ENCODE data around the gene SUMO3. TPM values are rescaled to one million over a fixed set of nuclear protein-coding genes. Genes with fewer than 3 reads are reported as not detected.

SUMO3 gene
- total and polyA plus RNA-seq, 2 experiments from 2014 or later, result 110 to 178 TPM

DNA sequence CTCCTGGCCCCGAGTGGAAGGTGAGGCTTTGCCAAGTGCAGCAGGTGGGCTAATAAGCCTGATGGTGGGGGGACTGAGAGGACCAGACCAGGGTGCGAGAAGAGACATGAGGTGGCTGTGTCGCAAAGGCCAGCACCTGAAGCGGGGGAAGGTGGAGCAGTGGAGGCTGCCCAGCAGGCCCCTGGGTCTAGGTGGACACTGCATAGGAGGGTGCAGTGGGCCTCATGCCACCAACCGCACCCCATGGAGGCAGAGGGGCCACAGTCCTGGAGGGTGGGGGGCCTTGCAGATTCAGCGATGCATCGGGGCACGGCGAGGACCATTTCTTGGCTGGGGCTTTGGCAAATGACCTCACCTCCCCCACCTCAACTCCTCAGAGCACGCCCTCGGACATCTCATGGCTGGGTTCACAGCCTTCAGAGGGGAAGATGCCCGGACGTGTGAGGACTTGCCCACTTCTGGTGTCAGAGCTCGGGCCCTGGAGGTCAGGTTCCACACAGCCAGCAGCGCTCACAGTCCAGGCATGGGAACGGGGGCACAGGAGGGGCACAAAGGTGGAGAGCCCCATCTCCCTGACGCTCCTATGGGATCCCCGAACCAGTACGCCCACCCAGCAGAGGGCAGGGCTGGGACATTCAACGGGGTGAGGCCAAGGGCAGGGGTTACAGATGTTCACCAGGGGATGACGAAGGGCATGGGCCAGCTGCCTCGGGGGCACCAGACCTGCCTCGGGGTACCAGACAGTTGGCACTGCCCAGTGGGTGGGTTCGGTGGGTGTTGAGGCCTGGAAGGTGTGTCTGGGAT lies 51.6 kb downstream of the SUMO3 start:
- Histone ChIP-seq H3K9me3 (ENCODE audit: low read depth) (no peaks in the 10 kb centered on the region), H3K9me2 (ENCODE audit: insufficient read depth) (no peaks in the 10 kb centered on the region), H3K79me2 (ENCODE audit: insufficient read depth) (no peaks in the 10 kb centered on the region), H3K36me3 (ENCODE audit: low read depth) (peaks cover 13% of the 10 kb centered on the region; the same call in 1 of the 2 replicates), H3F3A (ENCODE audit: insufficient read depth) (no peaks in the 10 kb centered on the region), H3K4me3 (no peak overlapping the region), H3K27me3 (replicated peaks; ENCODE audit: insufficient read depth) (no peaks in the 10 kb centered on the region), H2AFZ (no peak overlapping the region), H3K27ac (no peak overlapping the region), H4K20me1 (ENCODE audit: insufficient read depth) (no peaks in the 10 kb centered on the region), H3K4me1 (ENCODE audit: insufficient read depth) (no peaks in the 10 kb centered on the region), H3K4me2 (ENCODE audit: unreplicated experiment) (no peak overlapping the region), H3K9ac (no peak overlapping the region)
- in situ Hi-C loops (cut with MboI), result no loop called here
- no peak for DNase-seq
- no peak for TF ChIP-seq EZH2 (IDR thresholded peaks at IDR 0.05; ENCODE audit: insufficient read depth, poor library complexity, severe bottlenecking)
- TF ChIP-seq EZH2phosphoT487 (IDR thresholded peaks at IDR 0.05; ENCODE audit: insufficient read depth, low read depth), result no peak
- WGBS, 2 experiments (ENCODE audit: low coverage in 1 of 2, low lambda C conversion rate in 2 of 2, missing lambda C conversion rate in 2 of 2), result 79 to 82% methylated on average over 24 of the region's 24 CpGs

DNA sequence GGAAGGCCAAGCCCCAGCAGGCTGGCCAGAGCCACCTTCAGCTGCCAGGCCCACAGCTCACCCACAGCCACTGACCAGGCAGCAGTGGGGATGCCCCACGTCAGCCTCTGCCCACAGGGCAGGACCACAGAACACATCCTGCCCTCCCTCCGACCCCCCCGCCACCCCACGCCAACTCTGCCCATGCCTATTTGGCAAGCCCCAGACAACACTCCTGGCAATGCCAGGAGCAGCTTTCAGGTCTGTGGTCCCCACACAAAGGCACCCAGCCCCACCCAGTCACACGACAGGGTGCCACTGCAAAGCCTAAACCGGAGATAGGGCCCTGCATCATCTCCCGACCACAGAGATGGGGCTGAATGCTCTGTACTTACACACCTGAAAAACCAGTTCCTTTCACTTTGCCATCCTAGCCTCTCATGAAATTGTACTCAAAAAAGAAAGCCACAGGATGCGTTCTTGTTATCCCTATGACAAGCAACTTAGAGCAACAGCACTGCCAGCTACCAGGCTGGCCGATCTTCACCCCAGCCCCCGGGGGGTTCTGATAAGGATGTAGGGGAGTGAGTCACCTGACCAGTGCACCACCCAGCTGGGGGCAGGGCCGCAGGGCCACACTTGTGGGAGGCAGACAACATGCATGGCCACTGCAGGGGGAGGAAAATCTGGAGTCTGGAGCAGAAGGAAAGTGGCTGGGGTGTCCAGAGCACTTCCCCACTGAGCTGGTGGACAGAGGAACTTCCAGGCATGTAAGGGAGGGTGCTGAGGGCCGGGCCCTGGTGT lies 52.4 kb downstream of the SUMO3 start:
- TF ChIP-seq EZH2phosphoT487 (IDR thresholded peaks at IDR 0.05; ENCODE audit: insufficient read depth, low read depth) (no peak), EZH2 (IDR thresholded peaks at IDR 0.05; ENCODE audit: insufficient read depth, poor library complexity, severe bottlenecking) (no peak)
- Histone ChIP-seq H3K79me2 (ENCODE audit: insufficient read depth) (no peaks in the 10 kb centered on the region), H3K9me3 (ENCODE audit: low read depth) (no peaks in the 10 kb centered on the region), H4K20me1 (ENCODE audit: insufficient read depth) (no peaks in the 10 kb centered on the region), H3K9ac (no peak overlapping the region), H3K27ac (no peak overlapping the region), H3K27me3 (replicated peaks; ENCODE audit: insufficient read depth) (no peaks in the 10 kb centered on the region), H3F3A (ENCODE audit: insufficient read depth) (no peaks in the 10 kb centered on the region), H3K36me3 (ENCODE audit: low read depth) (peaks cover 10% of the 10 kb centered on the region; the same call in 1 of the 2 replicates), H3K4me2 (ENCODE audit: unreplicated experiment) (no peak overlapping the region), H3K9me2 (ENCODE audit: insufficient read depth) (no peaks in the 10 kb centered on the region), H2AFZ (no peak overlapping the region), H3K4me3 (no peak overlapping the region), H3K4me1 (ENCODE audit: insufficient read depth) (no peaks in the 10 kb centered on the region)
- DNase-seq, result peak; percentile 33
- WGBS, 2 experiments (ENCODE audit: low coverage in 1 of 2, low lambda C conversion rate in 2 of 2, missing lambda C conversion rate in 2 of 2), result 41 to 43% methylated on average over 12 of the region's 12 CpGs
- in situ Hi-C loops (cut with MboI), result no loop called here

DNA sequence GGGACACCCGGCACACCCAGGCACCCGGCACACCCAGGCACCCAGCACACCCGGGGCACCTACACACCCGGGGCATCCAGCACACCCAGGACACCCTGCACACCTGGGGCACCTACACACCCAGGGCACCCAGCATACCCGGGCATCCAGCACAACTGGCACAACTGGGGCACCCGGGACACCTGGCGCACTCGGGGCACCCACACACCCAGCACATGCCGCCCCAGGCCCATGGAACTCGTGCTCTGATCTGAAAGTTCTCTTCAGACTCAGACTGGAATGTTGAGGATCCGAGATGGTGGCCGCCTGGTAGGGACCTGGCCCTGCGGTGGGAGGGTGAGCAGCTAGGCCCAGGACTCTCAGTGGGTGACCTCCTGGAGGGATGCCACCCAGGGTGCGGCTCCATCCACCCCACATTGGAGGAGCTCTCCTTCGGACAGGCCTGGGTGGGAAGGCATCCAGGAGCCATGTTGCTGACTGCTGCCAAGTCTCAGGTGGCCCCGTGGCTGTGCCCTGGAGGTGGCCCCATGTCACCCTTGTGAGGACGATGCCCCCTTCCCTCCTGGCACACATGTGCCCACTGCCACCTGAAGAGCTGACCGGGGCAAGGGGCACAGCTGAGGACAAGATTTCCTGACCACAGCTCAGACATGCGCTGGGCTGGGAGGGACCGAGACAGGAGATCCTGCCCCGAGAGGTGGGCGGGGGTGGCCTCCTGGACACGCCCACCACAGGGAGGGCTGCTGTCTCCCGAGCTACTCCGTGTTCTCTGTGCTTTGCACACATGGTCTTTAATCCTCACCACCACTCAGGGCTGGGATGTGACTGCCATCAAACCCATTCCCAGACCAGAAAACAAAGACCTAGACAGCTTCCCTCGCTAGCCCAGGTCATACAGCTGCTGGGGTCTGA lies 53.3 kb downstream of the SUMO3 start:
- in situ Hi-C loops (cut with MboI), result no loop called here

More for the DNA sequence above, 53.3 kb downstream of the SUMO3 start:
- no peak overlapping the region for H2AFZ ChIP-seq
- H3K36me3 ChIP-seq (ENCODE audit: low read depth), result peaks cover 1% of the 10 kb centered on the region; the same call in 1 of the 2 replicates
- TF ChIP-seq EZH2 (IDR thresholded peaks at IDR 0.05; ENCODE audit: insufficient read depth, poor library complexity, severe bottlenecking) (no peak), EZH2phosphoT487 (IDR thresholded peaks at IDR 0.05; ENCODE audit: insufficient read depth, low read depth) (no peak)
- H3K9ac ChIP-seq, result no peak overlapping the region
- peak; percentile 22 for DNase-seq
- no peak overlapping the region for H3K4me2 ChIP-seq (ENCODE audit: unreplicated experiment)
- H3K27me3 ChIP-seq (replicated peaks; ENCODE audit: insufficient read depth), result no peaks in the 10 kb centered on the region
- H4K20me1 ChIP-seq (ENCODE audit: insufficient read depth), result no peaks in the 10 kb centered on the region
- no peaks in the 10 kb centered on the region for H3K79me2 ChIP-seq (ENCODE audit: insufficient read depth)
- H3K9me3 ChIP-seq (ENCODE audit: low read depth), result no peaks in the 10 kb centered on the region
- no peaks in the 10 kb centered on the region for H3K9me2 ChIP-seq (ENCODE audit: insufficient read depth)
- no peaks in the 10 kb centered on the region for H3F3A ChIP-seq (ENCODE audit: insufficient read depth)
- WGBS, 2 experiments (ENCODE audit: low coverage in 1 of 2, low lambda C conversion rate in 2 of 2, missing lambda C conversion rate in 2 of 2), result 55 to 58% methylated on average over 21 to 23 of the region's 26 CpGs
- H3K4me3 ChIP-seq, result no peak overlapping the region
- H3K27ac ChIP-seq, result no peak overlapping the region
- no peaks in the 10 kb centered on the region for H3K4me1 ChIP-seq (ENCODE audit: insufficient read depth)
